SK-N-SH (cell line): ENCODE measurements around the gene FECH. TPM values are rescaled to one million over a fixed set of nuclear protein-coding genes. Genes with fewer than 3 reads are reported as not detected.

ENCODE experiments used
- CTCF ChIA-PET: fragments of 300-600, 350-600 bp; formaldehyde crosslinking; extraction: SDS; loops from one replicate; lab custom pipeline; 2021; lab: Yijun Ruan, JAX
- POLR2A ChIA-PET: fragments of 350-600 bp; sonication (Branson Sonifier 250); formaldehyde crosslinking; extraction: SDS; loops from one replicate; lab custom pipeline; 2020; ENCODE audit warnings: antibody characterized with exemption, inconsistent platforms; lab: Yijun Ruan, JAX
- DNase-seq: peaks from one replicate; pipeline ENCODE4 v3.0.0; 2012
- H2AFZ ChIP-seq: fragments of 200-600 bp; sonication (generic); 2 replicates; pipeline ENCODE4 v1.8.1; 2016; ENCODE audit warnings: antibody characterized with exemption, mild to moderate bottlenecking, low read depth
- H3F3A ChIP-seq: fragments of 200-600 bp; sonication (generic); replicated peaks from 2 replicates; pipeline ENCODE3; 2016; ENCODE audit warnings: antibody characterized with exemption, mild to moderate bottlenecking; ENCODE audit not compliant: insufficient read depth
- H3K27ac ChIP-seq, 2 experiments: fragments of 200-500 bp in 1 of 2; fragments of 200-600 bp in 1 of 2; sonication (Bioruptor generic) in 1 of 2; sonication (generic), shearing (Covaris generic) in 1 of 2; 2 replicates each; pipeline versions ENCODE4 v1.5.1 to v1.6.1; 2014 to 2016; ENCODE audit warnings: low read depth in 2 of 2, inconsistent platforms in 1 of 2, low read length in 1 of 2, mild to moderate bottlenecking in 1 of 2, mixed read lengths in 1 of 2
- H3K27me3 ChIP-seq: fragments of 200-600 bp; sonication (generic), shearing (Covaris generic); 2 replicates; pipeline ENCODE4 v1.6.1; 2016; ENCODE audit warnings: mixed run types; ENCODE audit not compliant: insufficient read depth
- H3K36me3 ChIP-seq, 2 experiments: fragments of 200-500 bp in 1 of 2; fragments of 200-600 bp in 1 of 2; sonication (Bioruptor generic) in 1 of 2; sonication (generic) in 1 of 2; replicated peaks in 1 of 2; 2 replicates each; pipeline versions ENCODE3 to v1.5.1; 2014 to 2016; ENCODE audit warnings: low read length in 1 of 2, mild to moderate bottlenecking in 1 of 2; ENCODE audit not compliant: insufficient read depth in 2 of 2, control insufficient read depth in 1 of 2
- H3K4me1 ChIP-seq, 2 experiments: fragments of 200-500 bp in 1 of 2; fragments of 200-600 bp in 1 of 2; sonication (Bioruptor generic) in 1 of 2; sonication (generic), shearing (Covaris generic) in 1 of 2; 2 replicates each; pipeline versions ENCODE4 v1.5.1 to v1.6.1; 2014 to 2016; ENCODE audit warnings: low read depth in 1 of 2, low read length in 1 of 2, mixed run types in 1 of 2; ENCODE audit not compliant: insufficient read depth in 2 of 2, control insufficient read depth in 1 of 2
- H3K4me2 ChIP-seq: fragments of 200-600 bp; sonication (generic), shearing (Covaris generic); 2 replicates; pipeline ENCODE4 v1.6.1; 2017; ENCODE audit warnings: mixed run types
- H3K4me3 ChIP-seq, 2 experiments: fragments of 200-500 bp in 1 of 2; fragments of 200-600 bp in 1 of 2; sonication (Bioruptor generic) in 1 of 2; sonication (generic), shearing (Covaris generic) in 1 of 2; 2 replicates each; pipeline versions ENCODE4 v1.5.1 to v1.8.1; 2014 to 2016; ENCODE audit warnings: low read depth in 2 of 2, inconsistent platforms in 1 of 2, low read length in 1 of 2, mild to moderate bottlenecking in 1 of 2, mixed read lengths in 1 of 2, moderate library complexity in 1 of 2
- H3K79me2 ChIP-seq: fragments of 200-600 bp; sonication (generic); 2 replicates; pipeline ENCODE4 v1.8.1; 2017; ENCODE audit warnings: mild to moderate bottlenecking; ENCODE audit not compliant: insufficient read depth
- H3K9ac ChIP-seq: fragments of 200-600 bp; sonication (generic); 2 replicates; pipeline ENCODE4 v1.6.1; 2017; ENCODE audit warnings: mixed run types
- H3K9me2 ChIP-seq: fragments of 200-600 bp; sonication (generic); 2 replicates; pipeline ENCODE4 v1.6.1; 2017; ENCODE audit warnings: mixed run types
- H3K9me3 ChIP-seq: fragments of 200-600 bp; sonication (generic); 2 replicates; pipeline ENCODE4 v1.6.1; 2017; ENCODE audit warnings: mixed run types, mild to moderate bottlenecking, moderate library complexity
- H4K20me1 ChIP-seq: fragments of 200-600 bp; sonication (generic); 2 replicates; pipeline ENCODE4 v1.6.1; 2017; ENCODE audit warnings: mild to moderate bottlenecking, mixed run types; ENCODE audit not compliant: insufficient read depth
- CTCF ChIP-seq: fragments of 200-600 bp; sonication (generic); IDR thresholded peaks from 2 replicates; pipeline ENCODE4 v1.6.1; 2017; ENCODE audit warnings: antibody characterized with exemption, mild to moderate bottlenecking, moderate library complexity
- FOSL2 ChIP-seq: IDR thresholded peaks from 2 replicates; pipeline ENCODE4 v1.4.0; 2012; ENCODE audit warnings: low read depth, mild to moderate bottlenecking, moderate library complexity, borderline replicate concordance
- GABPA ChIP-seq: IDR thresholded peaks from 2 replicates; pipeline ENCODE4 v1.4.0; 2012; ENCODE audit warnings: low read depth, mild to moderate bottlenecking
- GATA2 ChIP-seq: sonication (generic); formaldehyde crosslinking; IDR thresholded peaks from 2 replicates; pipeline ENCODE4 v1.5.0; 2020; ENCODE audit warnings: mild to moderate bottlenecking, missing genetic modification reagents
- MEF2A ChIP-seq: IDR thresholded peaks from 2 replicates; pipeline ENCODE4 v1.4.0; 2012; ENCODE audit warnings: low read depth, borderline replicate concordance
- MXI1 ChIP-seq: IDR thresholded peaks from 2 replicates; pipeline ENCODE4 v1.6.1; 2012; ENCODE audit warnings: mild to moderate bottlenecking, low read depth, low read length, improper control_type of control experiment
- NRF1 ChIP-seq: IDR thresholded peaks from 2 replicates; pipeline ENCODE4 v1.6.1; 2012; ENCODE audit warnings: low read depth, mild to moderate bottlenecking, low read length
- PBX3 ChIP-seq: IDR thresholded peaks from 2 replicates; pipeline ENCODE4; 2012
- REST ChIP-seq: IDR thresholded peaks from 2 replicates; pipeline ENCODE4 v1.6.1; 2012; ENCODE audit warnings: mild to moderate bottlenecking, low read depth, low read length, moderate library complexity
- USF1 ChIP-seq: IDR thresholded peaks from 2 replicates; pipeline ENCODE4 v1.4.0; 2012; ENCODE audit warnings: low read depth, borderline replicate concordance
- ZBTB33 ChIP-seq: IDR thresholded peaks from 2 replicates; pipeline ENCODE4 v1.4.0; 2012; ENCODE audit warnings: low read depth, borderline replicate concordance
- WGBS: methylation state at CpG from one replicate; pipeline ENCODE4 v1.1.6; 2017; ENCODE audit warnings: low lambda C conversion rate; 5-methylcytosine and 5-hydroxymethylcytosine counted together
- polyA plus RNA-seq, 3 experiments: library from polyadenylated mRNA; depleted of rRNA; stranded (reverse); fragments of >200 nt; gene quantifications; 2 replicates each; pipeline ENCODE4 v1.2.3, GENCODE V29; 2012

FECH gene
- polyA plus RNA-seq, 1 of the 3 experiments (the other 2 are of a cell fraction) = 44.4 TPM

GRCh38 chr18:57518533-57518932 is 68.0 kb downstream of the FECH start (continued):
- TF ChIP-seq GABPA (no peak), REST (no peak), PBX3 (no peak), MEF2A (no peak), MXI1 (no peak)

GRCh38 chr18:57516056-57516455 is 70.4 kb downstream of the FECH start:
- Histone ChIP-seq H3F3A (no peaks in the 10 kb centered on the region), H3K27me3 (no peaks in the 10 kb centered on the region), H3K36me3 (no peaks in the 10 kb centered on the region), H3K4me3 (no peak overlapping the region), H3K9me3 (no peaks in the 10 kb centered on the region), H4K20me1 (no peaks in the 10 kb centered on the region), H3K9ac (no peak overlapping the region), H3K4me2 (no peak overlapping the region), H2AFZ (no peak overlapping the region), H3K79me2 (no peaks in the 10 kb centered on the region), H3K9me2 (no peaks in the 10 kb centered on the region), H3K4me1 (no peaks in the 10 kb centered on the region), H3K27ac (no peak overlapping the region)
- 27% methylated on average over 6 of the region's 6 CpGs for WGBS
- DNase-seq = no peak
- ChIA-PET CTCF (no interaction called here), POLR2A (no interaction called here)
- no peak for TF ChIP-seq NRF1
- no peak for TF ChIP-seq MEF2A
- TF ChIP-seq FOSL2 = no peak
- no peak for TF ChIP-seq USF1
- no peak for TF ChIP-seq GABPA
- no peak for TF ChIP-seq GATA2 (CRISPR knock-in tag)

GRCh38 chr18:57505231-57505630 is 81.3 kb downstream of the FECH start:
- no peak for TF ChIP-seq CTCF
- TF ChIP-seq ZBTB33 = no peak
- no peak for TF ChIP-seq MEF2A
- H3K36me3 ChIP-seq = no peaks in the 10 kb centered on the region
- no peak overlapping the region for H3K4me2 ChIP-seq
- no peak overlapping the region for H3K9ac ChIP-seq
- POLR2A ChIA-PET = no interaction called here
- no peaks in the 10 kb centered on the region for H3K9me3 ChIP-seq
- CTCF ChIA-PET = no interaction called here
- DNase-seq = no peak
- H3K79me2 ChIP-seq = no peaks in the 10 kb centered on the region
- peaks cover 8% of the 10 kb centered on the region; the same call in 1 of the 2 replicates for H3K27me3 ChIP-seq
- no peaks in the 10 kb centered on the region for H3K9me2 ChIP-seq
- H4K20me1 ChIP-seq = no peaks in the 10 kb centered on the region
- no peak overlapping the region for H3K4me3 ChIP-seq
- no peak overlapping the region for H2AFZ ChIP-seq
- H3K27ac ChIP-seq = no peak overlapping the region
- H3K4me1 ChIP-seq = no peaks in the 10 kb centered on the region
- no peaks in the 10 kb centered on the region for H3F3A ChIP-seq
- 19% methylated on average over 1 of the region's 1 CpG for WGBS
